Endothelial cell (in vitro differentiated cells): ENCODE results near the gene SIRT7. TPM values are rescaled to one million over a fixed set of nuclear protein-coding genes. Genes with fewer than 3 reads are reported as not detected.

ENCODE experiments used
- DNase-seq: peaks from one replicate; pipeline ENCODE4 v3.0.0; 2021; ENCODE audit warnings: low spot score
- H3K27ac Mint-ChIP-seq: one replicate; pipeline ENCODE4 v1.8.0; 2021; ENCODE audit warnings: mixed read lengths, inconsistent platforms; ENCODE audit not compliant: unreplicated experiment
- H3K27me3 Mint-ChIP-seq: one replicate; pipeline ENCODE4 v1.8.0; 2021; ENCODE audit warnings: mild to moderate bottlenecking, moderate library complexity, mixed read lengths, inconsistent platforms; ENCODE audit not compliant: unreplicated experiment
- H3K36me3 Mint-ChIP-seq: one replicate; pipeline ENCODE4 v1.8.0; 2021; ENCODE audit warnings: mild to moderate bottlenecking, low read depth, mixed read lengths, inconsistent platforms; ENCODE audit not compliant: unreplicated experiment
- H3K4me1 Mint-ChIP-seq: one replicate; pipeline ENCODE4 v1.8.0; 2021; ENCODE audit warnings: mild to moderate bottlenecking, mixed read lengths, inconsistent platforms; ENCODE audit not compliant: unreplicated experiment
- H3K4me3 Mint-ChIP-seq: one replicate; pipeline ENCODE4 v1.8.0; 2021; ENCODE audit warnings: mild to moderate bottlenecking, mixed read lengths, inconsistent platforms; ENCODE audit not compliant: unreplicated experiment
- H3K9me3 Mint-ChIP-seq: one replicate; pipeline ENCODE4 v1.8.0; 2021; ENCODE audit warnings: mixed read lengths, inconsistent platforms; ENCODE audit not compliant: unreplicated experiment
- total RNA-seq: library from RNA; stranded (reverse); fragmentation: NEBNext Ultra II Directional; extraction: Animal tissue kit (Norgen Biotek cat#: 25700); gene quantifications from one replicate; pipeline ENCODE4 v1.2.1, GENCODE V29; 2021; ENCODE audit not compliant: unreplicated experiment
- TF ChIP-seq, protein P1 (sequence below): fragments of 200-600 bp; sonication (generic); IDR thresholded peaks from one replicate; pipeline ENCODE4 v1.5.0; 2021; ENCODE audit warnings: antibody characterized with exemption; ENCODE audit not compliant: unreplicated experiment

The SIRT7 gene
- total RNA-seq, 1 donor from 2014 or later = 14.4 TPM

DNA sequence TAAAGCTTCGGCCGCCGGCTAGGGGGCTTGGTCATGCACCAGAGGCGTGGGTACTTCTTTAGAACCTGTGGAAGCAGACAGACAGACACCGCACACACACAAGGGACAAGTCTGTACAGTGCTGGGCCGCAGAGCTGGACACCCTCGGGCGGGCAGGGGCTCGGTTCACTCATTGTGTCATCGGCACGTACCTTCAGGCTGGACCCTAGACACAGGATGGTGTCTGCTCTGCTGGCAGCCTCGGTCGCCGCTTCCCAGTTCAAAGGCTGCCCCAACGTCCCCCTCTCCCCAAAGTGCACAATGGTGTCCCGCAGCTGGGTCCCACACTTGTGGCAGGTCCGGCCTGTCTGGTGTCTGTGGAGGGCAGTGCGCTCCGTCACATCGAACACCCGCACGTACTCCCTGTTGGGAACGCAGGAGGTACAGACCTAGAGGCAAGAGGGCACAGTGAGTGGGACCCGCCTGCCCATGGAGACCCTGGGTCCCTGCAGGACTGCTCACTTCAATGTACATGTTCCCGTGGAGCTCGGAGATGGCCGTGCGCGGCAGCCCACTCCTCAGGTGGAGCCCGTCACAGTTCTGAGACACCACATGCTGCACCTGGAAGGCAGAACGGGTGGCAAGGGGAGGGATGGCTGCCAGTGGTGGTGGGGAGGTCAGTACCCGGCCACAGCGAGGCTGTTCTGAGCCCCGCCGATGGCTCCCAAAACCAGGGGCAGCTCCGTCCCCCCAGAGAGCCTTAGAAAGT is 3.7 kb downstream of the SIRT7 start:
- Mint-ChIP-seq H3K4me1 (peaks cover 4% of the 10 kb centered on the region), H3K9me3 (no peaks in the 10 kb centered on the region), H3K27ac (no peak overlapping the region), H3K27me3 (peaks cover 25% of the 10 kb centered on the region), H3K4me3 (no peak overlapping the region), H3K36me3 (peaks cover 27% of the 10 kb centered on the region)
- TF ChIP-seq, protein P1, sequence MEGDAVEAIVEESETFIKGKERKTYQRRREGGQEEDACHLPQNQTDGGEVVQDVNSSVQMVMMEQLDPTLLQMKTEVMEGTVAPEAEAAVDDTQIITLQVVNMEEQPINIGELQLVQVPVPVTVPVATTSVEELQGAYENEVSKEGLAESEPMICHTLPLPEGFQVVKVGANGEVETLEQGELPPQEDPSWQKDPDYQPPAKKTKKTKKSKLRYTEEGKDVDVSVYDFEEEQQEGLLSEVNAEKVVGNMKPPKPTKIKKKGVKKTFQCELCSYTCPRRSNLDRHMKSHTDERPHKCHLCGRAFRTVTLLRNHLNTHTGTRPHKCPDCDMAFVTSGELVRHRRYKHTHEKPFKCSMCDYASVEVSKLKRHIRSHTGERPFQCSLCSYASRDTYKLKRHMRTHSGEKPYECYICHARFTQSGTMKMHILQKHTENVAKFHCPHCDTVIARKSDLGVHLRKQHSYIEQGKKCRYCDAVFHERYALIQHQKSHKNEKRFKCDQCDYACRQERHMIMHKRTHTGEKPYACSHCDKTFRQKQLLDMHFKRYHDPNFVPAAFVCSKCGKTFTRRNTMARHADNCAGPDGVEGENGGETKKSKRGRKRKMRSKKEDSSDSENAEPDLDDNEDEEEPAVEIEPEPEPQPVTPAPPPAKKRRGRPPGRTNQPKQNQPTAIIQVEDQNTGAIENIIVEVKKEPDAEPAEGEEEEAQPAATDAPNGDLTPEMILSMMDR = no peak
- DNase-seq = no peak

DNA sequence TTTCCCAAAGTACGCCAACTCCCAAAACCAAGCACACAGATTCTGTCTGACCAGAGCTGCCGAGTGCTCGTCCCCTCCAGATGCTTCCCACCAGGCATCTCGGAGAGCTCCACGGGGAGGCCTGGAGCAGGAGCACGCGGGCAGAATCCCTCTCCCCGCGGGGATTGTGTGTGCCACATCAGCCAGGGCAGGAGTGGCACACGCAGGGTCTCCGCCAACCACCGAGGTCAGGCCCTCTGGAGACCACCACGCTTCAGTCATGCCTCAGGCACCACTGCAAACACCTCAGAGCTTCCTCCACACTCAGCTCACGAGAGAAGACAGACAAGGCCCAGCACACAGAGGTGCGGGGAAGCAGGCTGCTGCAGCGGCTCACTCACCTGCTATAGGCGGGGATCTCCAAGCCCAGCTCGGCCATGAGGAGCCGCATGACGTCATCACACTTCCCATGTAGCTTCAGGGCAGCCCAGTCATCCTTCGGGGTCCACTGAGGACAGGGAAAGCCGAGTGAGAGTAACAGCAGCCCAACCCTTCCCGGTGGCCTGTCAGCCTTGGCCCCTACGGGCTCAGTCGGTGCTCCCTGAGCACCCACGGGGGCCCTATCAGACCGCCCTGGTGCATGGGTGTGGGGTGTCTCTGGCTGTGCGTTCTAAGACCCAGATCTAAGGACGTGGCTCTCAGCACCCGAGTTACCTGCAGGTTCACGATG is 4.4 kb downstream of the SIRT7 start:
- H3K36me3 Mint-ChIP-seq = peaks cover 22% of the 10 kb centered on the region
- H3K4me1 Mint-ChIP-seq = peaks cover 4% of the 10 kb centered on the region
- H3K27me3 Mint-ChIP-seq = peaks cover 25% of the 10 kb centered on the region
- DNase-seq = no peak
- TF ChIP-seq, protein P1 = no peak
- peak overlapping the region; percentile 68 for H3K27ac Mint-ChIP-seq
- H3K9me3 Mint-ChIP-seq = no peaks in the 10 kb centered on the region
- H3K4me3 Mint-ChIP-seq = peak overlapping the region; percentile 84

DNA sequence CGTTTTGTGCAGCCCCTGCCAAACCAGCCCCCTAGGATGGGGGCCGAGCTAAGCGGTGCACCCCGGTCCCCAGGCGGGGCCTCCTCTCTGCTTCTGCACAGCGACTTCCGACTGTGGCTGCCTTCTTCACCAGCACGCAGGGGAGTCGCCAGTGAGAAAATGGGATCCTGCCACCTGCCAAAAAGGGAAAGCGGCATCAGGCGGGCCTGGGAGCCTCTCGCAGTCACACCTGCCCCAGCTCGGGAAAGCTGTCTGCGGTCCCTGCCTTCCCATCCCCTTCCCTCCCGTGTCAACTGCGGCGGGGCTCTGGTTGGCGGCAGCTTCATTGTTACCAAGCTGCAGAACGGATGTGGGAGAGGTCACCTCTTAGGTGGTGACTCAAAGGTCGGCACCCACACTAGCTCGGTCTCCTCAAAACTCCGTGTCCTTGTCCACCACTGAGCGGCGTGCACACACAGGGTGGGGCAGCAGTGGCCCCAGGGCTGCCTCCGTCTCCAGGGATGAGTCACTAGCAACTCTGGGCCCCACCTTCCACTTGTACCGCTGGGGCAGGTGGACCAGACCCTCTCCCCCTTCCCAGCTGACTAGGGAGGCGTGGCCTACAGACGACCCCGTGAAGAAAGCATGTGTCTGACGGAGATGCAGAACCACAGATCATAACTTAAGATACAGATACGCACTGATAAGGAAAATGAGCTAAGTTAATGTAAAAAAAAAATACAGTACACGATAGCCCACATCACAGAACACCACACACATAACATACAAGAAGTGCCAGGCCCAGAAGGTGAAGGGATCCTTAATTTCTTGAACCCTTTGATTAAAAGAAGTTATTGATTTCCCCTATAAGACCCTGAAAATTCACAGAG is 5.3 kb downstream of the SIRT7 start:
- H3K4me3 Mint-ChIP-seq = peak overlapping the region; percentile 84
- H3K27ac Mint-ChIP-seq = peak overlapping the region; percentile 68
- H3K4me1 Mint-ChIP-seq = peaks cover 4% of the 10 kb centered on the region
- H3K36me3 Mint-ChIP-seq = peaks cover 22% of the 10 kb centered on the region
- no peaks in the 10 kb centered on the region for H3K9me3 Mint-ChIP-seq
- DNase-seq = no peak
- peaks cover 22% of the 10 kb centered on the region for H3K27me3 Mint-ChIP-seq
- TF ChIP-seq, protein P1 = no peak

DNA sequence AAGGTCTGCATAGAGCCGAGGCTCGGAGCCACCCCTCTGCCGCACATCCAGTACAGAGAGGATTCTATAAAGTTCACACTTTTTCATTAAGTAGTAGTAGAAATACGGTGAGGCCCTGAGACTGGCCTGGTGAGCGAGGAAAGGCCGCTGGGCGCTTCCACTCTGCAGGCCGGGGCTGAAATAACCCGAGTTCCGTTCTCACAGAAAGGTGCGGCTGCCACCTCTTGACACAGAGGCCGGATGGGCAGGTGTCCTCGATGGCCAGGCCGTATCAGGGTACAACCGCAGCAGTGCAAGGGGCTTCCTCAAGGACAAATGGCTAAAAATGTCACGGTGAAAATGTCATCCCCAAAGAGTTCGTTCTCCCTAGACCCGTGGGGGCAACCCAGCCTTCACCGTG is 6.0 kb downstream of the SIRT7 start:
- Mint-ChIP-seq H3K27ac (no peak overlapping the region), H3K27me3 (peaks cover 19% of the 10 kb centered on the region), H3K4me1 (no peaks in the 10 kb centered on the region), H3K36me3 (peaks cover 18% of the 10 kb centered on the region), H3K9me3 (no peaks in the 10 kb centered on the region), H3K4me3 (peak overlapping the region; percentile 69)
- TF ChIP-seq, protein P1 = no peak
- no peak for DNase-seq
